K562 (cell line): ENCODE data around the gene AZU1. TPM values are rescaled to one million over a fixed set of nuclear protein-coding genes. Genes with fewer than 3 reads are reported as not detected.

Experiments used
- ATAC-seq: fragments of 200-7000 bp; cut with Tn5 transposase; 3 replicates; pipeline ENCODE4 v1.9.1; 2020; ENCODE audit warnings: moderate library complexity
- BruUV-seq: library from RNA; stranded (reverse); fragments of 400-500 nt; replicated peaks from 2 replicates; lab custom pipeline; 2021; lab: Mats Ljungman, UMichigan
- CTCF ChIA-PET: fragments of 300-600 bp; formaldehyde crosslinking; extraction: SDS; loops from one replicate; lab custom pipeline; 2021; ENCODE audit warnings: low intra/inter-chr PET ratio; lab: Yijun Ruan, JAX
- POLR2A ChIA-PET: fragments of 300-600, 350-650 bp; sonication (Branson Sonifier 250); formaldehyde crosslinking; extraction: SDS; loops from one replicate; lab custom pipeline; 2021; ENCODE audit warnings: antibody characterized with exemption, inconsistent platforms; lab: Yijun Ruan, JAX
- DNase-seq, 4 experiments: peaks; one replicate each; pipeline versions ENCODE4 v3.0.0 to v3.0.0-alpha.2; 2011 to 2018; ENCODE audit warnings: low spot score in 3 of 4, mixed read lengths in 3 of 4; ENCODE audit errors: extremely low read depth in 1 of 4
- FAIRE-seq: peaks from 2 replicates; lab custom pipeline; 2011; peaks lifted over from hg19 to GRCh38; lab: Jason Lieb, UNC
- H2AFZ ChIP-seq: 2 replicates; pipeline ENCODE4 v1.6.0; 2011; ENCODE audit warnings: low read depth, low read length, control low read depth, inconsistent platforms
- H3K27ac ChIP-seq: fragments of 200-600 bp; 3 replicates; pipeline ENCODE4 v1.8.0; 2011; ENCODE audit warnings: low read depth, mild to moderate bottlenecking, control low read depth, inconsistent platforms, low read length, moderate library complexity, mixed read lengths; ENCODE audit errors: extremely low read depth
- H3K27me3 ChIP-seq, 2 experiments: fragments of 300-600 bp in 1 of 2; 2 replicates in 1 of 2; 3 replicates in 1 of 2; pipeline versions ENCODE4 v1.6.0 to v1.8.0; 2011; ENCODE audit warnings: inconsistent platforms in 2 of 2, low read length in 2 of 2, mild to moderate bottlenecking in 1 of 2, mixed read lengths in 1 of 2, moderate library complexity in 1 of 2; ENCODE audit not compliant: control insufficient read depth in 2 of 2, insufficient read depth in 2 of 2
- H3K36me3 ChIP-seq: fragments of 300-600 bp; 3 replicates; pipeline ENCODE4 v1.8.0; 2011; ENCODE audit warnings: mild to moderate bottlenecking, low read length, inconsistent platforms; ENCODE audit not compliant: control insufficient read depth, insufficient read depth
- H3K4me1 ChIP-seq, 2 experiments: fragments of 200-600 bp in 1 of 2; replicated peaks in 1 of 2; 2 replicates in 1 of 2; 3 replicates in 1 of 2; pipeline versions ENCODE4 v1.5.1 to v1.8.0; 2011; ENCODE audit warnings: inconsistent platforms in 2 of 2, low read length in 2 of 2, mild to moderate bottlenecking in 1 of 2, mixed read lengths in 1 of 2, moderate library complexity in 1 of 2; ENCODE audit not compliant: control insufficient read depth in 2 of 2, insufficient read depth in 2 of 2
- H3K4me2 ChIP-seq: 2 replicates; pipeline ENCODE4 v1.6.1; 2011; ENCODE audit warnings: low read length, control low read depth, inconsistent platforms, mixed read lengths; ENCODE audit not compliant: insufficient read depth
- H3K4me3 ChIP-seq: fragments of 200-600 bp; sonication (generic), shearing (Covaris generic); 2 replicates; pipeline ENCODE4 v1.5.1; 2016; ENCODE audit warnings: control low read depth, inconsistent platforms
- H3K79me2 ChIP-seq: fragments of 200-600 bp; 3 replicates; pipeline ENCODE4 v1.8.0; 2011; ENCODE audit warnings: low read length, inconsistent platforms; ENCODE audit not compliant: control insufficient read depth, insufficient read depth
- H3K9ac ChIP-seq, 2 experiments: 2 replicates each; pipeline versions ENCODE4 v1.6.0 to v1.6.1; 2011; ENCODE audit warnings: low read depth in 2 of 2, low read length in 2 of 2, control low read depth in 1 of 2, inconsistent platforms in 1 of 2, mild to moderate bottlenecking in 1 of 2, mixed read lengths in 1 of 2; ENCODE audit not compliant: insufficient read depth in 1 of 2
- H3K9me1 ChIP-seq: one replicate; pipeline ENCODE4 v1.6.0; 2011; ENCODE audit warnings: inconsistent platforms, mild to moderate bottlenecking, low read length, moderate library complexity; ENCODE audit not compliant: control insufficient read depth, insufficient read depth
- H3K9me3 ChIP-seq: replicated peaks from 2 replicates; pipeline ENCODE4 v1.5.1; 2011; ENCODE audit warnings: low read depth, low read length, inconsistent platforms; ENCODE audit not compliant: control insufficient read depth, insufficient read depth
- H4K20me1 ChIP-seq: replicated peaks from 2 replicates; pipeline ENCODE4 v1.6.1; 2011; ENCODE audit warnings: low read length, inconsistent platforms, mixed read lengths; ENCODE audit not compliant: control insufficient read depth, insufficient read depth
- CEBPB ChIP-seq: fragments of 450-650 bp; IDR thresholded peaks from 2 replicates; pipeline ENCODE4 v1.6.1; 2016; ENCODE audit warnings: missing genetic modification characterization, missing compliant biosample characterization
- COPS2 ChIP-seq: fragments of 450-650 bp; conservative IDR thresholded peaks from 2 replicates; pipeline ENCODE4 v1.6.1; 2016; ENCODE audit warnings: mild to moderate bottlenecking, moderate library complexity
- CREB3L1 ChIP-seq: fragments of 450-650 bp; IDR thresholded peaks from 2 replicates; pipeline ENCODE4 v1.6.1; 2014; ENCODE audit warnings: low read depth, mild to moderate bottlenecking, moderate library complexity, borderline replicate concordance
- CSDE1 ChIP-seq, 2 experiments: fragments of 450-650 bp; IDR thresholded peaks; 2 replicates each; pipeline ENCODE4 v1.6.1; 2016; ENCODE audit warnings: mild to moderate bottlenecking in 1 of 2
- E2F4 ChIP-seq: sonication (generic); formaldehyde crosslinking; IDR thresholded peaks from 2 replicates; pipeline ENCODE4 v1.8.0; 2022; ENCODE audit warnings: mild to moderate bottlenecking, low read depth, missing genetic modification reagents
- GMEB1 ChIP-seq: fragments of 250-450 bp; sonication (Bioruptor Pico); IDR thresholded peaks from 2 replicates; pipeline ENCODE4 v1.4.0; 2020; ENCODE audit warnings: mild to moderate bottlenecking
- HDAC1 ChIP-seq, 2 experiments: fragments of 450-650 bp; IDR thresholded peaks; 2 replicates each; pipeline ENCODE4 v1.6.1; 2016 to 2017; ENCODE audit warnings: inconsistent platforms in 1 of 2, mild to moderate bottlenecking in 1 of 2, moderate library complexity in 1 of 2
- MBD1 ChIP-seq: fragments of 250-450 bp; sonication (Bioruptor Pico); IDR thresholded peaks from 2 replicates; pipeline ENCODE4 v1.8.0; 2022; ENCODE audit warnings: inconsistent platforms
- POLR2G ChIP-seq: fragments of 200-400 bp; formaldehyde crosslinking; IDR thresholded peaks from 2 replicates; pipeline ENCODE4 v1.6.1; 2017; ENCODE audit warnings: low read depth, mild to moderate bottlenecking, antibody characterized with exemption, low read length, moderate library complexity
- SMAD2 ChIP-seq: fragments of 150-350 bp; IDR thresholded peaks from 2 replicates; pipeline ENCODE4 v1.6.1; 2014; ENCODE audit warnings: low read depth, mild to moderate bottlenecking, low read length
- ZFX ChIP-seq: sonication (generic); formaldehyde crosslinking; IDR thresholded peaks from 2 replicates; pipeline ENCODE4 v1.8.0; 2022; ENCODE audit warnings: mild to moderate bottlenecking, missing genetic modification reagents, moderate library complexity
- WGBS: fragments of 100-300 bp; shearing (Covaris generic); methylation state at CpG from one replicate; pipeline ENCODE4 v1.1.6; 2016; ENCODE audit warnings: low coverage, mixed read lengths; ENCODE audit not compliant: insufficient coverage; ENCODE audit errors: missing lambda C conversion rate; 5-methylcytosine and 5-hydroxymethylcytosine counted together
- in situ Hi-C: fragments of 300-500 bp; cut with MboI; formaldehyde crosslinking; loops from 4 replicates; pipeline ENCODE4 v1.15.0; 2018; ENCODE audit warnings: inconsistent platforms, mixed read lengths
- intact Hi-C: fragments of 100-400 bp; cut with micrococcal nuclease; formaldehyde crosslinking; loops from 2 replicates; pipeline ENCODE4 v1.14.2; 2022
- polyA plus RNA-seq, 8 experiments: library from polyadenylated mRNA; depleted of rRNA in 4 of 8; stranded (reverse) in 5 of 8; unstranded in 3 of 8; fragments of >200 nt; fragmentation: Nextera tagmentation in 2 of 8; fragmentation: Illumina TruSeq in 1 of 8; extraction: Ambion mirVana in 2 of 8; extraction: Trizol in 1 of 8; gene quantifications; 2 replicates each; pipeline versions ENCODE4 v1.2.1 to v1.2.3, GENCODE V29; 2011 to 2014; ENCODE audit warnings: inconsistent platforms in 1 of 8, missing spikeins in 1 of 8
- total RNA-seq, 7 experiments: library from RNA; depleted of rRNA in 6 of 7; stranded (reverse); fragments of >200 nt in 6 of 7; fragmentation: Illumina TruSeq in 2 of 7; extraction: Trizol in 2 of 7; gene quantifications; 2 replicates each; pipeline versions ENCODE4 v1.2.1 to v1.2.3, GENCODE V29; 2011 to 2021; ENCODE audit warnings: low replicate concordance in 1 of 7

The AZU1 gene
- total and polyA plus RNA-seq, 9 of the 15 experiments (the other 6 are each of a cell fraction or from before 2014, with no cell fraction given) = 0.29 to 1.9 (median 0.59) TPM; not detected in 3

- no peak for TF ChIP-seq POLR2G
Measured at GRCh38 chr19:781800-782184, 45.8 kb upstream of the AZU1 start (continued).

- Histone ChIP-seq H3K4me3 (no peak overlapping the region), H3K79me2 (no peaks in the 10 kb centered on the region), H3K27ac (no peak overlapping the region), H2AFZ (no peak overlapping the region), H3K36me3 (no peaks in the 10 kb centered on the region), H3K4me1 (peaks cover 0 to 30% of the 10 kb centered on the region in 2 experiments; a peak in 2 of 5 replicates), H3K9me3 (no peaks in the 10 kb centered on the region), H3K9me1 (no peaks in the 10 kb centered on the region), H3K27me3 (no peaks in the 10 kb centered on the region)
- in situ Hi-C loops = no loop called here
- POLR2A ChIA-PET = interaction anchor here (1.0 kb wide), 1 partner anchor 15 kb away, joined by 5 read pairs; the partner anchor contains the start of gene PTBP1
- no peak for DNase-seq
- FAIRE-seq = no peak
- CTCF ChIA-PET = no interaction called here
- 58% methylated on average over 25 of the region's 29 CpGs for WGBS
- ATAC-seq = peak; percentile 38; the same call in 2 of the 3 replicates
- TF ChIP-seq CSDE1 (IDR thresholded peaks at IDR 0.05) (no peak), E2F4 (CRISPR knock-in tag) (no peak), CEBPB (tag) (no peak), HDAC1 (IDR thresholded peaks at IDR 0.05) (no peak), GMEB1 (CRISPR knock-in tag) (no peak), ZFX (no peak), SMAD2 (no peak), COPS2 (no peak), MBD1 (CRISPR knock-in tag) (no peak), CREB3L1 (no peak)
- TF ChIP-seq, all 486 proteins: peak for 0
- Histone ChIP-seq H3K4me2 (no peak overlapping the region), H3K9ac (peak overlapping the region in 1 of 2 experiments; percentile 84; a peak in 2 of 4 replicates), H4K20me1 (no peaks in the 10 kb centered on the region)
- no TSS peak for BruUV-seq
- intact Hi-C loops = no loop called here
Measured at GRCh38 chr19:782185-782877, 45.3 kb upstream of the AZU1 start.
